Inflammatory macrophage (primary cell): ENCODE data around the gene TUBB1.
"Not testable (repeated sequence)": the region's sequence is repeated elsewhere in the genome, so short reads cannot be mapped to it uniquely, and the experiment has no call there.

ENCODE experiments used
- DNase-seq, 2 donors: peaks; one replicate each; pipeline ENCODE4 v3.0.0-alpha.2; 2020 to 2022
- total RNA-seq, 18 experiments: gene quantifications; one replicate each; lab custom pipeline; 2026; ENCODE audit warnings: mixed read lengths in 6 of 18, inconsistent platforms in 2 of 18; lab: John Stamatoyannopoulos, UW

TUBB1 gene
- 0 to 0.24 (median 0.02) reads per million in 18 experiments for total RNA-seq

DNA sequence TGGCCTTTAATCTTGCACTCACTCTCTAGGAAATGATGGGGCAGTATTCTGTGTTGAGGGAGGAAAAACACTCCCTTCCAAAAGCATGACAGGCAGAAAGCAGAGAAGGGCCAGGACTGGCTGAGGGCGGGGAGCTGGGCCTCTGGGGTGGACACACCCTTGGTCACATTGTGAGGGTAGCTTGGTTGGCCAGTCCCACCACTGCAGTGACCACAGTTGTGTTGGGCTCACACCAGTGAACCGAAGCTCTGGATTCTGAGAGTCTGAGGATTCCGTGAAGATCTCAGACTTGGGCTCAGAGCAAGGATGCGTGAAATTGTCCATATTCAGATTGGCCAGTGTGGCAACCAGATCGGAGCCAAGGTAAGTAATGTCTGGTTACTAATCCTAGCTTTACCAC lies at the start of gene TUBB1:
Gene TUBB1 (plus strand): TSS at position 213 of the 400 bp plus-strand sequence. CDS start 94 bp downstream, at position 307.
- DNase-seq, result no peak

- no peak for DNase-seq
Observed at GRCh38 chr20:58969439-58969838, 49.8 kb upstream of the TUBB1 start.

DNA sequence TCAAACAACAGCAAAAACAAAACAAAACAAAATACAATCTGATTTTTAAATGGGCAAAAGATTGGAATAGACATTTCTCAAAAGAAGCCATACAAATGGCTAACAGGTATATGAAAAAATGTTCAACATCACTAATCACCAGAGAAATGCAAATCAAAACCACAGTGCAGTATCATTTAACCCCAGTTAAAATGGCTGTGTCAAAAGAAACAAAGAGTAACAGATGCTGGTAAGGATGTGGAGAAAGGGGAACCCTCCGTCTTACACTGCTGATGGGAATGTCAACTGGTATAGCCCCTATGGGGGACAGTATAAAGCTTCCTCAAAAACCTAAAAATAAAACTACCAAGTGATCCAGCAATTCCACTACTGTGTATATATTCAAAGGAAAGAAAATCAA lies 49.1 kb upstream of the TUBB1 start:
- no peak for DNase-seq

GRCh38 chr20:58971429-58971828 lies 47.8 kb upstream of the TUBB1 start:
- DNase-seq, result no peak

DNA sequence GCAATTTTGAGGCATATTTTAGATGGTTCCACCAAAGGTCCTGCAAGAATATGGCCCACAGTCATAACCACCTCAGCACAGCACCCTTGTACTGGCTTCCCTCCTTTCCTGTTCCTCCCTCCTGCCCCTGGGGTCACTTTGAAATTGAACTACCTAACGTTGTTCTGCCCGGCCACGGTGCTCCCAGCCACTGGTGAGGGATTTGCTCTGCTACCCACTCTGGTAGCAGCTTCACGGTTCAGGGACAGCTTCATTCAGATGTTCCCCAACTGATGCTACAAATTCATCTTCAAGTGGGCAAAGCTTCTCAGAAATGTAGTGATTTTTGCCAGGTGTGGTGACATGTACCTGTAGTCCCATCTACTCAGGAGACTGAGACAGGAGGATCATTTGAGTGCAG lies 46.0 kb upstream of the TUBB1 start:
- no peak for DNase-seq

- peak in 1 of 2 donors; percentile 37 for DNase-seq
Observed at GRCh38 chr20:58973866-58974265, 45.4 kb upstream of the TUBB1 start.

DNA sequence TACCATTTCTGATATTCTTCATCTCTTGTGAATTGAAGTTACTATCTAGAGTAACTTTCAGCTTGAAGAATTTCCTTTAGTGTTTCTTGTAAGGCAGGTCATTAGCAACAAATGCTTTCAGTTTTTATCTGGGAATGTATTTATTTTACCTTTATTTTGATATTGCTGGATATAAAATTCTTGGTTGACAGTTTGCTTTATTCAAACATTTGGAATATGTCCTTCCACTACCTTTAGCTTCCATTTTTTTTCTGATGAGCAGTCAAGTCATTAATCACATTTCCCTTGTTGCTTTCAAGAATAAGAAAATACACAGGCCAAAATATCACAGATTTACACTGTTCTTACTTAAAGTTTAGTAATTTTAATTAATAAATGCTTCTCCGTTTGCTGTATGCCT lies 43.9 kb upstream of the TUBB1 start:
- no peak for DNase-seq

DNA sequence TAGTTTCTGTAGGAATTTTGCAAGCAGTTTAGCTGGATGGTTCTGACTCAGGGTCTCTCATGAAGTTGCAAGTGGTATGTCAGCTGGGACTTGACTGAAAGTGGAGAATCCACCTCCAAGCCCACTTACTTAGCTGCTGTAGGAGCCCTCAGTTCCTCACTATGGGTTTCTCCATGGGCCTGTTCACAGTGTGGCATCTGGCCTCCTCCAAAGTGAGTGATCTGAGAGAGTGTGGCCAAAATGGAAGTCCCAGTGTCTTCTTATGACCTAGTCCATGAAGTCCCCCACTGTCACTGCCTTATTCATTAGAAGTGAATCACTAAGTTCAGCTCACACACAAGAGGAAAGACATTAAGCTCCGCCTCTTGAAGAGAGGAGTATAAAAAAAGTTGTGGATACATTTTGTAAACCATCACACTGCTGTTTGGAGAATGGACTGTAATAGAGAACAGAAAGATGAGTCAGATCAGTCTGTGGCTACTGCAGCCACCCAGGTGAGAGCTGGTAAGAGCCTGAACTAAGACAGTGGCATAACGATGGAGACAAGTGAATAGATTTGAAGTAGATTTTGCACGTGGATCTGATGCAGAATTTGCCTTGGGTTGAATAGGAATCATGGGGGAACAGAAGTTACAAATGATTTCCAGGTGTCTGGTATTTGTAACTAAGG lies 43.0 kb upstream of the TUBB1 start:
- DNase-seq, result no peak

DNA sequence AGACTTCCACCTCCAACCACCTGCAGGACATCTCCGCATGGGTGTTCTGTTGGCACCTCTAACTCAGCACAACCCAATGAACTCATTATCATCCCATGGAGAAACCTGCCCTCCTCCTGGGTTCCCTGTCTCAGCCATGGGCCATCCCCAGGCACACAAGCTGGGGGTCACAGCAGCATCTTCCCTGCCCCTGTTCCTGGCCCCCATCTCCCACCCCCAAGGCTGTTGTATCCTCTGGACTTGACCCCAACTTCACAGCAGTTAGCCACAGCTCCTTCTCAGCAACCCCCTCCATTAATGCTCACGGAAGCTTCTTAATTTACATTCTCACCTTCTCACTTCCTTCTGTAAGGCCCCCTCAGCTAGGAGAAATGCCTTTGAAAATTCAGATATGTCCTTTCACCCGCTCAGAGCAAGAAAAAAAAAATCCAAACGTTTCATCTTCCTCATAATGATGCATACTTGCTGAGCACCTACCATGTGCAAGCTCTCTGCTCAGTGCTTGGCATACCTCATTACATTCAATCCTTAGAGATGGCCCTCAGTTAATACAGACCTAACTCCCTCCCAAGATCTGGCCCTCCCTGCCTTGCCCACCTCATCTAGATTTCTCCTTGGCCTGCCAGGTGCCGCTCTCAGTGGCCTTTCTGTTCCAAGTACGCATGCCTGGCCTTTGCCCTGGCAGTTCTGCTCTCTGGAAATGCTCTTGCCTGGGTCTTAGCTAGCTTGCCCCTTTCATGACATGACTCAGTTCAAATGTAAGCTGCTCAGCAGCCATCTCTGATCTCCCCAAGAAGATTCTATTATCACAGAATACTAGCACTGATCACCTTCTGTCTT lies 40.7 kb upstream of the TUBB1 start:
- DNase-seq, result no peak

DNA sequence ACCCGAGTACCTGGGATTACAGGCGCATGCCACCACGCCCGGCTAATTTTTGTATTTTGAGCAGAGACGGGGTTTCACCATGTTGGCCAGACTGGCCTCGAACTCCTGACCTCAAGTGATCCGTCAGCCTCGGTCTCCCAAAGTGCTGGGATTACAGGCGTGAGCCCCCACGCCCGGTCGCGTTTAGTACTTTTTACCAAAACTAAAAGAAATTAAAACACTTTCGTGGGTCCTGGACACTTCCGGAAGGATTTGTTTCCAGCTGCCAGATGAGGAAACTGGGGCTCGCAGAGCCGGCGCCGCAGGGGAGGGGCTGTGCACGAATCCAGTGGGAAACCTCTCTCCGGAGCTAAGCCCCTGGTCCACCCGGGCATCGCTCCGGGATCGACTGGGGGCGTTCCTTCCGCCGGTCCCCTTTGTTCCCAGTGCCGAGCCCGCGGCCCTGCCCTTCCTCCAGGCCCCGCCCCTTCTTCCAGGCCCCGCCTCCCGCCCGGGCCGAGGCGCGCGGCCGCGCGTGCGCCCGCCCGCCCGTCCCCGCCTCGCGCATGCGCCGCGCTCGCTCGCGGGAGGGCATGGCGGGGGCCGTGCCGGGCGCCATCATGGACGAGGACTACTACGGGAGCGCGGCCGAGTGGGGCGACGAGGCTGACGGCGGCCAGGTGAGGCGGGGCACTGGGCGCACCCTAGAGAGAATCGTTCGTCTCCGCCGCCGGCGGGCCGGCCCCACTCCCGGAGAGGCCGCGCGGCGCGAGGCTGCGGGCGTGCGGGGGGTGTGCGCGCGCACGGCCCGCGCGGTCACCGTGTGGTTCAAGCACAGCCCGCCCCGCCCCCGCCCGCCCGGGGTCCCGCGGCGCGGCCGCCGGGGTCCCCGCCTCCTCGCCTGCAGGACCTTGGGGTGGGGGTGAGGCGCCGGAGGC lies 38.3 kb upstream of the TUBB1 start, which contains the start of gene NELFCD:
Gene NELFCD (plus strand): TSS at position 546 of the 917 bp plus-strand sequence. CDS start 54 bp downstream, at position 600.
- peak; percentile 83 to 91 for DNase-seq

DNA sequence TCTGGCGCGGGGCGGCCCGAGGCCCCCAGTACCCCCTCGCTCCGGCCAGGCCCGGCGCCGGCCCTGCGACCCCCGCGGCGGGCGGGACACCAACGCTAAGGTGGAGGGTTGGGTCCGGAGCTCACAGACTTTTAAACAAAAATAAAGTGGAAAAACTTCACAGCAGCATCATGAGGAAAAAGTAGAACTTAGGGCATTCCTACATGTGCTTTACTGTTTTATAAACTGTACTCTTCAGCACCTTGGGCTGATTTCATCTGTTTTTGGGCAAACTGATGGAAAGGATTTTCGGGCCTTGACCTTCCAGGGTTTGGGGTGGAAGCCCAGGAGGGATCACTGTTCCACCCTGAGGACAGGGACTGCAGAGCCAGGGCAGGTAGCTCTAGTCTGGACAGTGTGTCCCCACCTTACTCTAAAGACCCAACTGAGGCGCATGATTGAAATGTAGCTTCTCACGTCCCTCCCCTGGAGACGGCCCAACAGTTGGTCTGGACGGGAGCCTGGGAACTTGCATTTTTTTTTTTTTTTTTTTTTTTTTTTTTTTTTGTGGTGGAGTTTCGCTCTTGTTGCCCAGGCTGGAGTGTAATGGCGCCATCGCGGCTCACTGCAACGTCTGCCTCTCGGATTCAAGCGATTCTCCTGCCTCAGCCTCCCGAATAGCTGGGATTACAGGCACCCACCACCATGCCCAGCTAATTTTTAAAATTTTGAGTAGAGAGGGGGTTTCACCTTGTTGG lies 37.4 kb upstream of the TUBB1 start:
- DNase-seq, result no peak

GRCh38 chr20:58982406-58983114 lies 36.7 kb upstream of the TUBB1 start:
- no peak for DNase-seq

GRCh38 chr20:58983115-58983468 lies 36.1 kb upstream of the TUBB1 start:
- not testable (repeated sequence) for DNase-seq

GRCh38 chr20:58984691-58985090 lies 34.5 kb upstream of the TUBB1 start:
- DNase-seq, result no peak

DNA sequence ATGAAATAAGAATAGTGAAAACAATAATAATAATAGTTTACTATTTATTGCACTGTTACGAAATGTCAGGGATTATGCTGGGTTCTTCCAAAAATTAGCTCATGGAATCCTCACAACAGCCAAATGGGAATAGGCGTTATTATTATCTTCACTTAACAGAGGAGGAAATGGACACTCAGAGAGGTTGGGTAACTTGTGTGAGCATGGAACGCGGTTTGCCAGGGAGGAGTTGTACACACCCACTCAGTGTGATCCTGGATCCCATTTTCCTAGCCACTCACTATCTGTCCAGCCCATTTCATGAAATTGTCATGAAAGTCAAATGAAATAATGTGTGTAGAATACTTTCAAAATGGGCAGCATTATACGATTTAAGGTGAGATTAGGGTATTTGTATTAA lies 33.6 kb upstream of the TUBB1 start:
- no peak for DNase-seq

DNA sequence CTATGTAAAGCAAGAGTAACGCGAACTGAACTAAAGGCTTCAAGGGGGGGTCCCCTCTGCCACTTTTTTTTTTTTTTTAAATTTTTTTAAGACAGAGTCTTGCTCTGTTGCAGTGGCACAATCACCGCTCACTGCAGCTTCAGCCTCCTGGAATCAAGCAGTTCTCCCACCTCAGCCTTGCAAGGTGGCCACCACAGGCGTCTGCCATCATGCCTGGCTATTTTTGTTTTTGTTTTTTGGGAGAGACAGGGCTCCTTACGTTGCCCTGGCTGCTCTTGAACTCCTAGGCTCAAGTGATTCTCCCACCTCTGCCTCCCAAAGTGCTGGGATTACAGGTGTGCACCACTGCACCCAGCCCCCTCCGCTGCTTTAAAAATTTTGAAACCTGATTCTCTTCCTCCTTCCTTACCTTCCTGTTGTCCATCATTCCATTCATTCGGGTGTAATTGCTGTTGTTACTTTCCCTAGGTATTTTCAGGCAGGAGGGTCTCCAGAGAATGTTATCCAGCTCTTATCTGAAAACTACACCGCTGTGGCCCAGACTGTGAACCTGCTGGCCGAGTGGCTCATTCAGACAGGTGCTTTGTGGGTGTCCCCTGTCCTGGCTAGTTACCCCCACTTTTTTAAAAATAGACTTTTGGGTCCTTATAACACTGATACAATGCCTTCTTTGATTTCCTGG lies 32.8 kb upstream of the TUBB1 start:
- no peak for DNase-seq

GRCh38 chr20:58986968-58987517 lies 32.2 kb upstream of the TUBB1 start:
- no peak for DNase-seq

GRCh38 chr20:58987790-58988564 lies 31.3 kb upstream of the TUBB1 start:
- DNase-seq, result no peak

DNA sequence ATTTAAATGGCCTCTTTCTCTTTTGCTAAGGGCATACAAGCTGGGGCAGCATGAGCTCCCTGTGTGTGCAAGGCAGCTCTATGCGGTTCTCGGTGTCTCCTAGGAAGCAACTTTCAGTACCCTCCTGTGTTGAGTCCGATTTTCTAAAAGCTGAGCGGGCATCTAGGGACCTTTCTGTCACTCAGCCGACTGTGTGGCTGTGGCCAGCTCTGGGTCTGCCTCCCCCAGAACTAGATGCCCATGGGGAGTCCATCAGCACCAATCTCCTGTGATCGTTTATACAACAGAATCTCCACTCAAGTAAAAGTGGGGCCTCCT lies 30.7 kb upstream of the TUBB1 start:
- DNase-seq, result no peak

DNA sequence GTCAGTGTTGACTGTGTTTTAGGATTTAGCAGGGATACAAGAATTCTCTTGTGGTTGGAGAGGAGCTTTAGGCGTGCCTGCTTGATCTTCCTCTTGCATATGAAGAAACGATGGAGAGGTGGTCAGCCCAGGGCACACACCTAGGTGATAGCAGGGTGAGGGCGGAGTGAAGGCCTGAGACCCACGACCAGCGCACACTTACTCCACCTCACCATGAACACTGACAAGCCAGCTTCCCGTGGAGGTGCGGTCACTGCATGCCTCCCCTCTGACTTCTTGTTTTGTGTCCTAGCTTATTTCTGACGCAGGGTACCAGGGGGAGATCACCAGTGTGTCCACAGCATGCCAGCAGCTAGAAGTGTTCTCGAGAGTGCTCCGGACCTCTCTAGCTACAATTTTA lies 30.0 kb upstream of the TUBB1 start:
- no peak for DNase-seq
